ENCODE measurements around the gene HYKK. TPM values are rescaled to one million over a fixed set of nuclear protein-coding genes. Genes with fewer than 3 reads are reported as not detected.

HYKK gene
- total and polyA plus RNA-seq, 10 of the 15 experiments (the other 5 are each of a cell fraction or from before 2014, with no cell fraction given): 0.15 to 0.98 (median 0.49) TPM

- FAIRE-seq (no peak), ATAC-seq (no peak), DNase-seq (ENCODE audit: low read depth, low spot score) (no peak)
- no peak overlapping the region; the same call in 1 of the 2 replicates for H3K9ac ChIP-seq (ENCODE audit: control insufficient read depth, insufficient read depth, low read length)
- H3K27ac ChIP-seq (ENCODE audit: control insufficient read depth, insufficient read depth): no peak overlapping the region
- no peaks in the 10 kb centered on the region for H3K9me3 ChIP-seq (replicated peaks; ENCODE audit: control insufficient read depth, insufficient read depth, low read length)
- SMC1A ChIA-PET (ENCODE audit: uncharacterized antibody, unreplicated experiment): no interaction called here
- H3K36me3 ChIP-seq (ENCODE audit: control insufficient read depth in 2 of 2, insufficient read depth in 2 of 2, low read length in 1 of 2): no peaks in the 10 kb centered on the region
- H3K27me3 ChIP-seq (replicated peaks in 1 of 2; ENCODE audit: control insufficient read depth in 2 of 2, insufficient read depth in 2 of 2, low read length in 1 of 2): no peaks in the 10 kb centered on the region
- BruUV-seq (replicated peaks): no TSS peak
- intact Hi-C loops (cut with micrococcal nuclease; ENCODE audit: unreplicated experiment): no loop called here
- H3K79me2 ChIP-seq (ENCODE audit: control insufficient read depth, insufficient read depth, low read length): no peaks in the 10 kb centered on the region
- POLR2A ChIA-PET: no interaction called here
- H4K20me1 ChIP-seq (ENCODE audit: control insufficient read depth, insufficient read depth): no peaks in the 10 kb centered on the region
- no peak for TF ChIP-seq ATF7 (IDR thresholded peaks at IDR 0.05; ENCODE audit: low read depth)
- peak overlapping the region; percentile 98 for H3K4me2 ChIP-seq (ENCODE audit: control insufficient read depth, insufficient read depth)
- no peaks in the 10 kb centered on the region for H3K4me1 ChIP-seq (ENCODE audit: control insufficient read depth, insufficient read depth, low read length)
- CTCF ChIA-PET: interaction anchor here (1.6 kb wide), 1 partner anchor 201 kb away, joined by 4 read pairs; no protein-coding TSS in a partner anchor
- RAD21 ChIA-PET (ENCODE audit: unreplicated experiment): no interaction called here
- 27% methylated on average over 6 of the region's 6 CpGs for WGBS (ENCODE audit: insufficient coverage, insufficient replicate concordance, low lambda C conversion rate, missing lambda C conversion rate)
- H2AFZ ChIP-seq (ENCODE audit: control insufficient read depth, low read depth, low read length): peak overlapping the region; percentile 48
- peak overlapping the region; percentile 75; the same call in 1 of the 2 replicates for H3K4me3 ChIP-seq
- in situ Hi-C loops (cut with MboI): no loop called here
Measured at GRCh38 chr15:78508272-78508671, 895 bp downstream of the HYKK start.

DNA sequence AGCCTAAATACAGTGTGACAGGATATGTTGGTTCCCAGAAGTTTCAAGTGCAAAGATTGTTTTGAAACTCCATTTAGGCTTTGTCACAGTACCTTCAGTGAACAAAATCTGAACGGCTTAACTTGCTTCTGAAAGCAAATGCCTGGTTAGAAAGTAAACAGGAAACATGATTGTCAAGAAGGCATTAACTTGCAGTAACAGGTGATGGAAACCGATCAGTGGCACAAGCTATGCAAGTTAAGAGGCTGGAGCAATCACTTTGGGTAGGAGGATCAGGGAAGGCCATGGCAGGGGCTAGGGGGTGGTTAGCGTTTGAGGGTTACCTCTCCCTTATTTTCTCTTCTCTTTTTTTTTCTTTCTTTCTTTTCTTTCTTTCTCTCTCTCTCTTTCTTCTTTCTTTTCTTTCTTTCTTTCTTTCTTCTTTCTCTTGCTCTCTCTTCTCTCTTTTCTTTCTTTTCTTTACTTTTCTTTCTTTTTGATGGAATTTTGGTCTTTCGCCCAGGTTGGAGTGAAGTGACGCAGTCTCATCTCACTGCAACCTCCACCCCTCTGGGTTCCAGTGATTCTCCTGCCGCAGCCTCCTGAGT lies 2.4 kb downstream of the HYKK start:
- in situ Hi-C loops (cut with MboI): no loop called here

More for the DNA sequence above, 2.4 kb downstream of the HYKK start:
- Histone ChIP-seq H3K9me3 (replicated peaks; ENCODE audit: control insufficient read depth, insufficient read depth, low read length) (no peaks in the 10 kb centered on the region), H3K9ac (ENCODE audit: control insufficient read depth, insufficient read depth, low read length) (no peak overlapping the region), H3K79me2 (ENCODE audit: control insufficient read depth, insufficient read depth, low read length) (no peaks in the 10 kb centered on the region), H3K36me3 (ENCODE audit: control insufficient read depth in 2 of 2, insufficient read depth in 2 of 2, low read length in 1 of 2) (no peaks in the 10 kb centered on the region), H3K27ac (ENCODE audit: control insufficient read depth, insufficient read depth) (no peak overlapping the region), H4K20me1 (ENCODE audit: control insufficient read depth, insufficient read depth) (no peaks in the 10 kb centered on the region), H2AFZ (ENCODE audit: control insufficient read depth, low read depth, low read length) (no peak overlapping the region), H3K4me2 (ENCODE audit: control insufficient read depth, insufficient read depth) (no peak overlapping the region), H3K4me1 (ENCODE audit: control insufficient read depth, insufficient read depth, low read length) (no peaks in the 10 kb centered on the region), H3K4me3 (no peak overlapping the region), H3K27me3 (replicated peaks in 1 of 2; ENCODE audit: control insufficient read depth in 2 of 2, insufficient read depth in 2 of 2, low read length in 1 of 2) (no peaks in the 10 kb centered on the region)
- no peak for DNase-seq (ENCODE audit: low read depth, low spot score)
- ATAC-seq: no peak
- 44% methylated on average over 6 of the region's 6 CpGs for WGBS (ENCODE audit: insufficient coverage, insufficient replicate concordance, low lambda C conversion rate, missing lambda C conversion rate)
- CTCF ChIA-PET: no interaction called here
- SMC1A ChIA-PET (ENCODE audit: uncharacterized antibody, unreplicated experiment): no interaction called here
- POLR2A ChIA-PET: no interaction called here
- no TSS peak for BruUV-seq (replicated peaks)
- FAIRE-seq: no peak
- RAD21 ChIA-PET (ENCODE audit: unreplicated experiment): no interaction called here
- TF ChIP-seq, protein P1, sequence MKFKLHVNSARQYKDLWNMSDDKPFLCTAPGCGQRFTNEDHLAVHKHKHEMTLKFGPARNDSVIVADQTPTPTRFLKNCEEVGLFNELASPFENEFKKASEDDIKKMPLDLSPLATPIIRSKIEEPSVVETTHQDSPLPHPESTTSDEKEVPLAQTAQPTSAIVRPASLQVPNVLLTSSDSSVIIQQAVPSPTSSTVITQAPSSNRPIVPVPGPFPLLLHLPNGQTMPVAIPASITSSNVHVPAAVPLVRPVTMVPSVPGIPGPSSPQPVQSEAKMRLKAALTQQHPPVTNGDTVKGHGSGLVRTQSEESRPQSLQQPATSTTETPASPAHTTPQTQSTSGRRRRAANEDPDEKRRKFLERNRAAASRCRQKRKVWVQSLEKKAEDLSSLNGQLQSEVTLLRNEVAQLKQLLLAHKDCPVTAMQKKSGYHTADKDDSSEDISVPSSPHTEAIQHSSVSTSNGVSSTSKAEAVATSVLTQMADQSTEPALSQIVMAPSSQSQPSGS (IDR thresholded peaks at IDR 0.05; ENCODE audit: low read length): no peak
- TF ChIP-seq SMAD1 (IDR thresholded peaks at IDR 0.05; ENCODE audit: low read depth, partially characterized antibody) (no peak), EGR1 (IDR thresholded peaks at IDR 0.05; ENCODE audit: borderline replicate concordance in 1 of 2, low read depth in 2 of 2, low read length in 2 of 2) (no peak), NFYB (IDR thresholded peaks at IDR 0.05; ENCODE audit: insufficient read depth, low read depth, low read length) (no peak), MYC (IDR thresholded peaks at IDR 0.05; ENCODE audit: insufficient read depth, insufficient read length, insufficient replicate concordance, low read length, severe bottlenecking) (no peak), HDAC6 (IDR thresholded peaks at IDR 0.05; ENCODE audit: unreplicated experiment) (no peak), NBN (IDR thresholded peaks at IDR 0.05) (no peak), SIN3A (IDR thresholded peaks at IDR 0.05; ENCODE audit: low read depth, low read length) (no peak), ZNF274 (IDR thresholded peaks at IDR 0.05; ENCODE audit: insufficient read depth, insufficient read length) (no peak), CREM (IDR thresholded peaks at IDR 0.05; ENCODE audit: low read depth) (no peak)
- TF ChIP-seq, protein P2, sequence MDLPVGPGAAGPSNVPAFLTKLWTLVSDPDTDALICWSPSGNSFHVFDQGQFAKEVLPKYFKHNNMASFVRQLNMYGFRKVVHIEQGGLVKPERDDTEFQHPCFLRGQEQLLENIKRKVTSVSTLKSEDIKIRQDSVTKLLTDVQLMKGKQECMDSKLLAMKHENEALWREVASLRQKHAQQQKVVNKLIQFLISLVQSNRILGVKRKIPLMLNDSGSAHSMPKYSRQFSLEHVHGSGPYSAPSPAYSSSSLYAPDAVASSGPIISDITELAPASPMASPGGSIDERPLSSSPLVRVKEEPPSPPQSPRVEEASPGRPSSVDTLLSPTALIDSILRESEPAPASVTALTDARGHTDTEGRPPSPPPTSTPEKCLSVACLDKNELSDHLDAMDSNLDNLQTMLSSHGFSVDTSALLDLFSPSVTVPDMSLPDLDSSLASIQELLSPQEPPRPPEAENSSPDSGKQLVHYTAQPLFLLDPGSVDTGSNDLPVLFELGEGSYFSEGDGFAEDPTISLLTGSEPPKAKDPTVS (IDR thresholded peaks at IDR 0.05; ENCODE audit: low read depth, low read length): no peak
- TF ChIP-seq, protein P3, sequence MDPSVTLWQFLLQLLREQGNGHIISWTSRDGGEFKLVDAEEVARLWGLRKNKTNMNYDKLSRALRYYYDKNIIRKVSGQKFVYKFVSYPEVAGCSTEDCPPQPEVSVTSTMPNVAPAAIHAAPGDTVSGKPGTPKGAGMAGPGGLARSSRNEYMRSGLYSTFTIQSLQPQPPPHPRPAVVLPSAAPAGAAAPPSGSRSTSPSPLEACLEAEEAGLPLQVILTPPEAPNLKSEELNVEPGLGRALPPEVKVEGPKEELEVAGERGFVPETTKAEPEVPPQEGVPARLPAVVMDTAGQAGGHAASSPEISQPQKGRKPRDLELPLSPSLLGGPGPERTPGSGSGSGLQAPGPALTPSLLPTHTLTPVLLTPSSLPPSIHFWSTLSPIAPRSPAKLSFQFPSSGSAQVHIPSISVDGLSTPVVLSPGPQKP (IDR thresholded peaks at IDR 0.05; ENCODE audit: low read depth, low read length): no peak
- intact Hi-C loops (cut with micrococcal nuclease; ENCODE audit: unreplicated experiment): no loop called here

Data from GM12878 (cell line).